SK-N-SH treated with all-trans-retinoic acid at 6 μM for 48 hours (cell line): ENCODE results near the gene NSRP1.

Source experiments
- ATAC-seq: fragments of 200-7000 bp; cut with Tn5 transposase; 3 replicates; pipeline ENCODE4 v1.9.1; 2020; ENCODE audit warnings: mild to moderate bottlenecking, moderate library complexity
- ARNTL ChIP-seq: fragments of 450-650 bp; formaldehyde crosslinking; IDR thresholded peaks from 2 replicates; pipeline ENCODE4 v1.5.0; 2020; ENCODE audit warnings: low read depth, mild to moderate bottlenecking, moderate library complexity, borderline replicate concordance
- BACH2 ChIP-seq: fragments of 250-450 bp; sonication (Bioruptor Pico); IDR thresholded peaks from 2 replicates; pipeline ENCODE4 v1.9.0; 2021; ENCODE audit warnings: mild to moderate bottlenecking, borderline replicate concordance
- CSDC2 ChIP-seq: fragments of 250-450 bp; sonication (Bioruptor Pico); IDR thresholded peaks from 2 replicates; pipeline ENCODE4 v1.5.0; 2020; ENCODE audit warnings: mild to moderate bottlenecking, moderate library complexity
- ESRRG ChIP-seq: fragments of 250-450 bp; sonication (Bioruptor Pico); IDR thresholded peaks from 2 replicates; pipeline ENCODE4 v1.6.1; 2021; ENCODE audit warnings: mild to moderate bottlenecking
- GLIS3 ChIP-seq: fragments of 250-450 bp; sonication (Bioruptor Pico); IDR thresholded peaks from 2 replicates; pipeline ENCODE4 v1.5.0; 2020; ENCODE audit warnings: mild to moderate bottlenecking, moderate library complexity
- ISL1 ChIP-seq: fragments of 250-450 bp; sonication (Bioruptor Pico); IDR thresholded peaks from 2 replicates; pipeline ENCODE4 v2.1.2; 2022; ENCODE audit warnings: mild to moderate bottlenecking, moderate library complexity
- OSR1 ChIP-seq: fragments of 250-450 bp; sonication (Bioruptor Pico); IDR thresholded peaks from 2 replicates; pipeline ENCODE4 v1.8.0; 2022; ENCODE audit warnings: moderate library complexity, mild to moderate bottlenecking, inconsistent platforms
- PATZ1 ChIP-seq: fragments of 250-450 bp; sonication (Bioruptor Pico); IDR thresholded peaks from 2 replicates; pipeline ENCODE4 v1.8.0; 2020; ENCODE audit warnings: mild to moderate bottlenecking, moderate library complexity, borderline replicate concordance
- POU6F1 ChIP-seq: fragments of 250-450 bp; sonication (Bioruptor Pico); IDR thresholded peaks from 2 replicates; pipeline ENCODE4 v1.8.0; 2021; ENCODE audit warnings: low read depth, mild to moderate bottlenecking, moderate library complexity, borderline replicate concordance
- PPARA ChIP-seq: fragments of 250-450 bp; sonication (Bioruptor Pico); IDR thresholded peaks from 2 replicates; pipeline ENCODE4 v1.5.0; 2020; ENCODE audit warnings: mild to moderate bottlenecking, borderline replicate concordance
- RARB ChIP-seq: fragments of 250-450 bp; sonication (Bioruptor Pico); IDR thresholded peaks from 2 replicates; pipeline ENCODE4 v1.8.0; 2021; ENCODE audit warnings: mild to moderate bottlenecking, moderate library complexity
- SNAI2 ChIP-seq: fragments of 250-450 bp; sonication (Bioruptor Pico); IDR thresholded peaks from 2 replicates; pipeline ENCODE4 v1.5.0; 2020; ENCODE audit warnings: mild to moderate bottlenecking, moderate library complexity
- TCF4 ChIP-seq: fragments of 250-450 bp; sonication (Bioruptor Pico); IDR thresholded peaks from 2 replicates; pipeline ENCODE4 v1.8.0; 2021; ENCODE audit warnings: mild to moderate bottlenecking, moderate library complexity, borderline replicate concordance
- TOX ChIP-seq: fragments of 250-450 bp; sonication (Bioruptor Pico); IDR thresholded peaks from 2 replicates; pipeline ENCODE4 v1.8.0; 2021; ENCODE audit warnings: mild to moderate bottlenecking, moderate library complexity, borderline replicate concordance
- ZFP3 ChIP-seq: fragments of 250-450 bp; sonication (Bioruptor Pico); IDR thresholded peaks from 2 replicates; pipeline ENCODE4 v1.5.0; 2020; ENCODE audit warnings: mild to moderate bottlenecking, moderate library complexity
- ZFP30 ChIP-seq: fragments of 450-650 bp; formaldehyde crosslinking; IDR thresholded peaks from 2 replicates; pipeline ENCODE4 v1.5.0; 2022; ENCODE audit warnings: mild to moderate bottlenecking, moderate library complexity
- ZNF565 ChIP-seq: fragments of 450-650 bp; formaldehyde crosslinking; conservative IDR thresholded peaks from 2 replicates; pipeline ENCODE4 v1.5.0; 2020; ENCODE audit warnings: low read depth, mild to moderate bottlenecking, moderate library complexity
- ZNF70 ChIP-seq: fragments of 450-650 bp; formaldehyde crosslinking; IDR thresholded peaks from 2 replicates; pipeline ENCODE4 v1.5.0; 2020; ENCODE audit warnings: mild to moderate bottlenecking, moderate library complexity
- ZNF8 ChIP-seq: fragments of 450-650 bp; formaldehyde crosslinking; IDR thresholded peaks from 2 replicates; pipeline ENCODE4 v1.5.0; 2020; ENCODE audit warnings: mild to moderate bottlenecking, moderate library complexity
- TF ChIP-seq, protein P1 (sequence below): fragments of 250-450 bp; sonication (Bioruptor Pico); IDR thresholded peaks from 2 replicates; pipeline ENCODE4 v1.5.1; 2021; ENCODE audit warnings: mild to moderate bottlenecking, moderate library complexity
- TF ChIP-seq, protein P2 (sequence below): fragments of 250-450 bp; sonication (Bioruptor Pico); IDR thresholded peaks from 2 replicates; pipeline ENCODE4 v1.5.0; 2020; ENCODE audit warnings: mild to moderate bottlenecking, moderate library complexity

The NSRP1 gene

DNA sequence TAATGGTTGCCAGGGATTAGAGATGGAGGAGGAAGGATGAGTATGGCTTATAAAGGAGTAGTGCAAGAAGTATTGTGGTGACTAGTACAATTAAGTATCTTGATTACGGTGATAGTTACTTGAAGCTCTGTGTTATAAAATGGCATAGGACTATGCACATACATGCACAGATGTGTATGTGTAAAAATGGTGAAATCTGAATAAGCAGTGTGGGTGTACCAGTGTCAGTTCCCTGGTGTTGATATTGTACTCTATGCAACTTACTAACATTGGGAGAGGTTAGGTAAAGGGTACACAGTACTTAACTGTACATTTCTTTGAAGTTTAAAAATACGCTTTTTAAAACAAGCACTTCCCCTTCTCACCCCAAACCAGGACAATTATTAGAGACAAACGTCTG, 48.5 kb downstream of the NSRP1 start:
- TF ChIP-seq ZFP30 (no peak), GLIS3 (CRISPR knock-in tag) (no peak), ISL1 (CRISPR knock-in tag) (no peak), ZNF8 (CRISPR knock-in tag) (no peak), ESRRG (CRISPR knock-in tag) (no peak), RARB (no peak), SNAI2 (CRISPR knock-in tag) (no peak), ZFP3 (CRISPR knock-in tag) (no peak), PATZ1 (no peak), ARNTL (CRISPR knock-in tag) (no peak), ZNF70 (no peak), POU6F1 (CRISPR knock-in tag) (no peak), BACH2 (CRISPR knock-in tag) (no peak), PPARA (no peak), OSR1 (CRISPR knock-in tag) (no peak), TOX (CRISPR knock-in tag) (no peak), TCF4 (no peak)
- TF ChIP-seq, protein P1, sequence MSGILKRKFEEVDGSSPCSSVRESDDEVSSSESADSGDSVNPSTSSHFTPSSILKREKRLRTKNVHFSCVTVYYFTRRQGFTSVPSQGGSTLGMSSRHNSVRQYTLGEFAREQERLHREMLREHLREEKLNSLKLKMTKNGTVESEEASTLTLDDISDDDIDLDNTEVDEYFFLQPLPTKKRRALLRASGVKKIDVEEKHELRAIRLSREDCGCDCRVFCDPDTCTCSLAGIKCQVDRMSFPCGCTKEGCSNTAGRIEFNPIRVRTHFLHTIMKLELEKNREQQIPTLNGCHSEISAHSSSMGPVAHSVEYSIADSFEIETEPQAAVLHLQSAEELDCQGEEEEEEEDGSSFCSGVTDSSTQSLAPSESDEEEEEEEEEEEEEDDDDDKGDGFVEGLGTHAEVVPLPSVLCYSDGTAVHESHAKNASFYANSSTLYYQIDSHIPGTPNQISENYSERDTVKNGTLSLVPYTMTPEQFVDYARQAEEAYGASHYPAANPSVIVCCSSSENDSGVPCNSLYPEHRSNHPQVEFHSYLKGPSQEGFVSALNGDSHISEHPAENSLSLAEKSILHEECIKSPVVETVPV (CRISPR knock-in tag): no peak
- TF ChIP-seq, protein P2, sequence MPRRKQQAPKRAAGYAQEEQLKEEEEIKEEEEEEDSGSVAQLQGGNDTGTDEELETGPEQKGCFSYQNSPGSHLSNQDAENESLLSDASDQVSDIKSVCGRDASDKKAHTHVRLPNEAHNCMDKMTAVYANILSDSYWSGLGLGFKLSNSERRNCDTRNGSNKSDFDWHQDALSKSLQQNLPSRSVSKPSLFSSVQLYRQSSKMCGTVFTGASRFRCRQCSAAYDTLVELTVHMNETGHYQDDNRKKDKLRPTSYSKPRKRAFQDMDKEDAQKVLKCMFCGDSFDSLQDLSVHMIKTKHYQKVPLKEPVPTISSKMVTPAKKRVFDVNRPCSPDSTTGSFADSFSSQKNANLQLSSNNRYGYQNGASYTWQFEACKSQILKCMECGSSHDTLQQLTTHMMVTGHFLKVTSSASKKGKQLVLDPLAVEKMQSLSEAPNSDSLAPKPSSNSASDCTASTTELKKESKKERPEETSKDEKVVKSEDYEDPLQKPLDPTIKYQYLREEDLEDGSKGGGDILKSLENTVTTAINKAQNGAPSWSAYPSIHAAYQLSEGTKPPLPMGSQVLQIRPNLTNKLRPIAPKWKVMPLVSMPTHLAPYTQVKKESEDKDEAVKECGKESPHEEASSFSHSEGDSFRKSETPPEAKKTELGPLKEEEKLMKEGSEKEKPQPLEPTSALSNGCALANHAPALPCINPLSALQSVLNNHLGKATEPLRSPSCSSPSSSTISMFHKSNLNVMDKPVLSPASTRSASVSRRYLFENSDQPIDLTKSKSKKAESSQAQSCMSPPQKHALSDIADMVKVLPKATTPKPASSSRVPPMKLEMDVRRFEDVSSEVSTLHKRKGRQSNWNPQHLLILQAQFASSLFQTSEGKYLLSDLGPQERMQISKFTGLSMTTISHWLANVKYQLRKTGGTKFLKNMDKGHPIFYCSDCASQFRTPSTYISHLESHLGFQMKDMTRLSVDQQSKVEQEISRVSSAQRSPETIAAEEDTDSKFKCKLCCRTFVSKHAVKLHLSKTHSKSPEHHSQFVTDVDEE: no peak
- TF ChIP-seq, all 23 proteins: peak for 0
- peak; percentile 16; the same call in 1 of the 3 replicates for ATAC-seq

DNA sequence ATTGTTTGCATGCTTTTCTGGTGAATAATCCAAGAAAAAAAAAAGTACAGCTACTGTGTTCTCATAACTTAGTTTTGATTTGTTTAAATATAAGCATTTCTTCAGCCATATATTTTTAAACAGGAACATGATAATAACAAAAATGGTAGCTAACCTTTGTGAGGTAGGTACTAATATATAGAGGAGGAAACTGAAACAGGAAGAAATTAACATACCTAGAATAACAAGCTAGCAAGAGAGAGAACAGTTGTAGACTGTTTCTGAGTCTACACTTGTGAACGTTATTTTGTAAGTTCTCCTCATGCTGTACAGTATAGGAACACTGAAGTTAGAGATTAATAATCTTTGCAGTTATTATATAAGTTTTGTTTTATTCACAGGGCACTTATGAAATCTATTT, 49.3 kb downstream of the NSRP1 start:
- peak; percentile 37; the same call in 2 of the 3 replicates for ATAC-seq
- TF ChIP-seq OSR1 (CRISPR knock-in tag) (no peak), ZFP3 (CRISPR knock-in tag) (no peak), ZNF70 (no peak), ZNF8 (CRISPR knock-in tag) (no peak), ZNF565 (CRISPR knock-in tag) (no peak), CSDC2 (CRISPR knock-in tag) (no peak)

- TF ChIP-seq SNAI2 (CRISPR knock-in tag) (no peak), PPARA (no peak), OSR1 (CRISPR knock-in tag) (no peak), ESRRG (CRISPR knock-in tag) (no peak)
- TF ChIP-seq, all 23 proteins: peak for 0
Observed at GRCh38 chr17:30170415-30170987, 53.9 kb downstream of the NSRP1 start.

GRCh38 chr17:30172560-30172959, 55.9 kb downstream of the NSRP1 start:
- no peak for ATAC-seq

More at GRCh38 chr17:30170415-30170987, 53.9 kb downstream of the NSRP1 start:
- ATAC-seq: no peak

More at GRCh38 chr17:30172560-30172959, 55.9 kb downstream of the NSRP1 start:
- TF ChIP-seq TOX (CRISPR knock-in tag): no peak
- TF ChIP-seq, protein P2: no peak
